IPS-15b (cell line): Measurements from ENCODE around the gene ASPN.

Experiments
- H3K27me3 ChIP-seq: one replicate; pipeline ENCODE4 v1.6.1; 2013; ENCODE audit warnings: low read length; ENCODE audit not compliant: control insufficient read depth, insufficient read depth
- H3K36me3 ChIP-seq: one replicate; pipeline ENCODE4 v1.6.1; 2013; ENCODE audit warnings: low read length; ENCODE audit not compliant: control insufficient read depth, insufficient read depth
- H3K4me1 ChIP-seq: one replicate; pipeline ENCODE4 v1.6.1; 2013; ENCODE audit warnings: mild to moderate bottlenecking, low read length; ENCODE audit not compliant: control insufficient read depth, insufficient read depth
- H3K4me3 ChIP-seq: one replicate; pipeline ENCODE4 v1.5.1; 2013; ENCODE audit warnings: low read depth, low read length
- H3K9ac ChIP-seq: one replicate; pipeline ENCODE4 v1.6.1; 2013; ENCODE audit warnings: low read depth, mild to moderate bottlenecking, low read length
- H3K9me3 ChIP-seq: one replicate; pipeline ENCODE4 v1.6.1; 2013; ENCODE audit warnings: mild to moderate bottlenecking, low read length; ENCODE audit not compliant: control insufficient read depth, insufficient read depth

ASPN gene

GRCh38 chr9:92516521-92516920, 34.2 kb upstream of the ASPN start:
- H3K9ac ChIP-seq: no peak overlapping the region
- no peaks in the 10 kb centered on the region for H3K27me3 ChIP-seq
- H3K4me3 ChIP-seq: no peak overlapping the region
- peaks cover 8% of the 10 kb centered on the region for H3K4me1 ChIP-seq
- no peaks in the 10 kb centered on the region for H3K36me3 ChIP-seq
- H3K9me3 ChIP-seq: no peaks in the 10 kb centered on the region

DNA sequence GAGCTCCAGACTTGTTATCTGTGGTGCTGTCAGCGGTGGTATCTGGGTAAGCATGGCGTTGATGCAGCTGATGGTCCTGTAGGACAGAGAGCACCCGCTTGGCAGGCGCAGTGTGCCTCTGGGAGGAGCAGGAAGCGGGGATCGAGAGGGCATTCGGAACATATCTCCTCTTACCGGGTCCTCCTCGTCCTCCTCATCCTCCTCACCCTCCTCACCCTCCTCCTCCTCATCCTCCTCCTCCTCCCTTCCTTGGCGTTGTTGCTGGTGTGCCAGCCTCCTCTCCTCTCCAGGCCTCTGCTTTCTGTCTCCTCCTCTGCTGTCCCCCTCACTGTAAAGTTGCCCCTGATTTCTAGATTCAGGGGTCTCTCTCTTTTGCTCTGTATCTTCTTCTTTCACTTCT, 32.3 kb upstream of the ASPN start:
- Histone ChIP-seq H3K4me3 (no peak overlapping the region), H3K4me1 (peaks cover 8% of the 10 kb centered on the region), H3K9me3 (no peaks in the 10 kb centered on the region), H3K9ac (no peak overlapping the region), H3K27me3 (no peaks in the 10 kb centered on the region), H3K36me3 (no peaks in the 10 kb centered on the region)

DNA sequence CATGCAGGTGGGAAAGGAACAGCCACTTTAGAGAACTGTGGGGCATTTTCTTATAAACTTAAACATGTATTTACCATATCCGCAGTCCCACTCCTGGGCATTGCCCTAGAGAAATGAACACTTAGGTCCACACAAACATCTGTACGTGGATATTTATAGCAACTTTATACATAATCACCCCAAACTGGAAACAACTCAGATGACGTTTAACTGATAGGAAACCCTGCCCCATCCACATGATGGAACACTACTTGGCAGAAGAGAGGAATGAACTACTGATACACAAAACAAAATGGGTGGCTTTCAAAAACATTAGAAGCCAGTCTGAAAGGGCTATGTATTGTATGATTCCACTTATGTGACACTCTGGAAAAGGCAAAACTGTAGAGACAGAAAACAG, 31.0 kb upstream of the ASPN start:
- H3K27me3 ChIP-seq: no peaks in the 10 kb centered on the region
- H3K4me1 ChIP-seq: peaks cover 9% of the 10 kb centered on the region
- H3K9me3 ChIP-seq: no peaks in the 10 kb centered on the region
- H3K4me3 ChIP-seq: no peak overlapping the region
- H3K36me3 ChIP-seq: no peaks in the 10 kb centered on the region
- no peak overlapping the region for H3K9ac ChIP-seq

DNA sequence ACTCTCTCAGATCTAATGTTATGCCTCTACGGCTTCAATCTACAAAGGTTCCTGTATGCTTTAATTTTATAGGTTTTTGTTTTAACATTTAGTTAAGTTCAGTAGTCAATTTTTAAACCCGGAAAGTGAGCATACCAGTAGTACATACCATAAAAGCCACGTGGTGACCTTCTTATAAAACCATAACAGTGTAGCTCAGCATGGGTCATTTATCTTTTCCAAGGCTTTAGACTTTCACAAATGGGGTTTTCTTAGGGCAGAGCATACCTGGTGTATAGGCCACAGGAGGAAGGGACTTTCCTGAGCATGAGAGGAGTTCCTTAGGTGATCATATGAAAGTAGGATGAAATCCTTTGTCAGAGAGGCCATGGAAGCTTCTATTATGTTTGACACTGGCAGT, 30.3 kb upstream of the ASPN start:
- no peaks in the 10 kb centered on the region for H3K9me3 ChIP-seq
- no peak overlapping the region for H3K4me3 ChIP-seq
- peaks cover 17% of the 10 kb centered on the region for H3K4me1 ChIP-seq
- H3K27me3 ChIP-seq: no peaks in the 10 kb centered on the region
- no peaks in the 10 kb centered on the region for H3K36me3 ChIP-seq
- no peak overlapping the region for H3K9ac ChIP-seq

GRCh38 chr9:92510747-92511146, 28.4 kb upstream of the ASPN start:
- Histone ChIP-seq H3K36me3 (no peaks in the 10 kb centered on the region), H3K27me3 (no peaks in the 10 kb centered on the region)

DNA sequence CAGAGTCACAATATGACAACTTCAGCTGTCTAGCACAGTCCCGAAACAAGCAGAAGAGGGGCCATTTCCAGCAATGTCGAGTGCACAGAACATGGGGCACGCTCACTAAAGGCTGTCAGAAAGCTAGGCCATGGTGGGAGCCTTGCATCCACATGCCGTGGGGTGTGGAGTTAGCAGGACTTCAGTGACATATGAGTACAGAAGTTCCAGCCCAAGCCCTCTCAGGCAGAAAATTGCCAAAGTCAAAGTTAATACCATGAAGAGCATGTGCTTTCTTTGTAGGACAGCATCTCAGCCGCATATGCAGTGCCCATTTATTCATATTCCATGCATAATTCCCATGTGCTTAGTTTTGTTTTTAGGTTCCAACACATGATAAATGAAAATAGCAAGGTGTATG, 26.7 kb upstream of the ASPN start:
- Histone ChIP-seq H3K36me3 (no peaks in the 10 kb centered on the region), H3K4me1 (peaks cover 9% of the 10 kb centered on the region), H3K4me3 (no peak overlapping the region), H3K27me3 (no peaks in the 10 kb centered on the region), H3K9ac (no peak overlapping the region), H3K9me3 (no peaks in the 10 kb centered on the region)

More at GRCh38 chr9:92510747-92511146, 28.4 kb upstream of the ASPN start:
- Histone ChIP-seq H3K4me3 (no peak overlapping the region), H3K9ac (no peak overlapping the region), H3K4me1 (peaks cover 9% of the 10 kb centered on the region), H3K9me3 (no peaks in the 10 kb centered on the region)

GRCh38 chr9:92508018-92508820, 25.9 kb upstream of the ASPN start:
- Histone ChIP-seq H3K27me3 (no peaks in the 10 kb centered on the region), H3K4me3 (no peak overlapping the region), H3K9me3 (no peaks in the 10 kb centered on the region), H3K4me1 (peaks cover 14% of the 10 kb centered on the region), H3K36me3 (no peaks in the 10 kb centered on the region), H3K9ac (no peak overlapping the region)

- Histone ChIP-seq H3K9me3 (no peaks in the 10 kb centered on the region), H3K36me3 (no peaks in the 10 kb centered on the region), H3K4me3 (no peak overlapping the region), H3K4me1 (peaks cover 14% of the 10 kb centered on the region), H3K9ac (no peak overlapping the region), H3K27me3 (no peaks in the 10 kb centered on the region)
Observed at GRCh38 chr9:92507496-92507895, 25.2 kb upstream of the ASPN start.

GRCh38 chr9:92507005-92507404, 24.7 kb upstream of the ASPN start:
- no peaks in the 10 kb centered on the region for H3K9me3 ChIP-seq
- no peak overlapping the region for H3K9ac ChIP-seq
- H3K36me3 ChIP-seq: no peaks in the 10 kb centered on the region
- H3K4me1 ChIP-seq: peaks cover 14% of the 10 kb centered on the region
- H3K27me3 ChIP-seq: no peaks in the 10 kb centered on the region
- H3K4me3 ChIP-seq: no peak overlapping the region

DNA sequence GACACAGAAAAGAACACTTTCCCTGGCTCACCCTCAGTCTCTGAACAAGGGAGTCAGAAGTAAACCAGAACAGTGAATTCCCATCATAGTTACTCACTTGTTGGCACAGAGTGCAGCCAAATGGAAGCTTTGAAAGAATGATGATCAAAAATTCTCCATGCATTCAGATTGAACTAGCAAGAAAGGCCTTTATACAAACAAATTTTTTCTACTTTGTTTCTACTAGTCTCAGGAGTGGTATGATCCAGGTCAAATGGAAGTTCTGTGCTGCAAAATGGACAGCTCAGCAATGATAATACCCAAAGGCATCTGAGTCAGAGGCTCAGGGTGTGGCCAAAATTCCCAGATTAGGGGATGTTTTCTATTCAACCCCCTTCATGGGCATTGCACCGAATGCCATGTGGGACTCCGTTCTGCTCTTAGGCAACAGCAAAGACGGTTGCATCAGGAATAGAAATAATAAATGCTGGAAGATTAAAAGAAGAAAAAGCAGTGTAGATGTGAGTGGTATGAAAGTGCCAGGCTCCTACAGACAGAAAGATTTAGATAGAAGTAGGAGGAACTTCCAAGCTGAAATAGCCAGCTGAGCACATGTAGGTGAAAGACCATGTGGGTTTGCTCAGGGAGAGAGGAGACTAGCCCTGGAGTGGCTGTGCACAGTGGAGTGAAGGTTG, 24.0 kb upstream of the ASPN start:
- Histone ChIP-seq H3K36me3 (no peaks in the 10 kb centered on the region), H3K9me3 (no peaks in the 10 kb centered on the region), H3K27me3 (no peaks in the 10 kb centered on the region), H3K4me1 (peaks cover 14% of the 10 kb centered on the region), H3K4me3 (no peak overlapping the region), H3K9ac (no peak overlapping the region)

DNA sequence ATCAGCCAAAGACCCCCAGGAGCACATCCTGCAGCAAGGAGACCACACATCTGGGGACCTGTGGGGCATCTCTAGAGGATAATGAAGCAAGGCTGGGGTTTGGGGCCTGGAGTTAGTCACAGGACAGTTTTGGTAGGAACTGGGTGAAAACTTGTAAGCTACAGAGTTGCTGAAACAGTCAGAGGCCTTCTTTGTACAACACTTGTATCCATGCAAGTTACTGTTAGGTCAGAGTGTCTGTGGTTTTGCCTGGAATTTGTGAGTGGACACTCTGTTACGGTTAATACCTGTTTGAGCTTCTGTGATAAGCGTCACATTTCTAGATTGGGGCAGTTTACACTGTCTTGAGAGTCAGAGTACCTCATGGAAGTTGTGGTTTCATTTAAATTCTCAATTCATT, 22.6 kb upstream of the ASPN start:
- peaks cover 14% of the 10 kb centered on the region for H3K4me1 ChIP-seq
- H3K9me3 ChIP-seq: no peaks in the 10 kb centered on the region
- no peaks in the 10 kb centered on the region for H3K27me3 ChIP-seq
- no peak overlapping the region for H3K4me3 ChIP-seq
- H3K36me3 ChIP-seq: no peaks in the 10 kb centered on the region
- no peak overlapping the region for H3K9ac ChIP-seq

DNA sequence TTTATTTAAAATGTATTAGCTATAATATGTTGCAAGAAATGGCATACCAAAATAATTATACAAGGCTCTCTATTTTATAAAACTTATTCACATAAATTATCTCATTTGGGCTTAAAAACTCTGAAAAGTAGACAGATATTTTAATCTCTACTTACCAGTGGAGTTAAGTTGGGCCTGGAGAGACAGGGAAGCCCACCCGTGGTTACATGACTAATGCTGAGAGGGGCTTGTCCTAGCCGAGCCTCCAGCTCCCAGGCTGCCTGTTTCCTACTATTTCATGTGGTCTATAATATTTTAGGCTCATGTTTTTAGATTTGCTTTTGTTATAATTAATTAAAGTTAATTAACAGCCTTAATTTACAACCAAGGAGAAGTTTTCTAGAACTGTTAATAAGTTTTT, 20.9 kb upstream of the ASPN start:
- Histone ChIP-seq H3K4me3 (no peak overlapping the region), H3K4me1 (peaks cover 11% of the 10 kb centered on the region), H3K27me3 (no peaks in the 10 kb centered on the region), H3K9ac (no peak overlapping the region), H3K9me3 (no peaks in the 10 kb centered on the region), H3K36me3 (no peaks in the 10 kb centered on the region)
